Measurements from ENCODE around the gene CCR9. TPM values are rescaled to one million over a fixed set of nuclear protein-coding genes. Genes with fewer than 3 reads are reported as not detected.

CCR9 gene
- total RNA-seq, 1 donor from 2014 or later, result not detected

DNA sequence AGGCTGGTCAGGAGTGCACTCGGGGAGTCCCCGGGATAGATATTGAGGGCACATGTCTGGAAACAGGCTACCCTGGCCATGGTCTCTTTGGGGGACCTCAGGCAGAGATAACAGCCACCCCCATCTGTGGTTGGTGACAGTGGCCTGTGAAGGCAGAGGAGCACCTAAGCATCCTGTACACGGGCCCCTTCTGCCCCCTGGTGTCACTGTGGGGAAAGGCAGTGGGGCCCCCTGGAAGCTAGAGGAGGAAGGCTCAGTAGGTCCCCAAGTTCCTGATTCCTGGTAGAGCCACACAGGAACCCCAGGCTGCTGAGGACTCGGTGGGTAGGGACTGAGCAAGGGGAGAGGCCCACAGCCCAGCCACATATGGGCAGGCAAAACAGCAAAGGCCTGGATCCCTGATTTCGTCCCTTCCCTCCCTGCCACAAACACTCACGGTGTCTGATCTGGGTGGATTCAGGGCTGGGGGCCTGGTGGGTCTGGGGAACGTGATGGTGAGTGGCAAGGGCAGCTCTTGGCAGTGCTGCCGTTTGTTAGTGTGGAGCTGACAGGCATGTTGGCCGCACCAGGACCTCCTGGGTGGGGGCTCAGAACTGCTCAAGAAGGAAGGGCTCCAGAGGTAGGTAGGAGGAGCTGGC is 42.8 kb downstream of the CCR9 start:
- DNase-seq (peak; percentile 61), ATAC-seq (peak; percentile 69)
- H3K27me3 ChIP-seq, result no peaks in the 10 kb centered on the region
- H3K9me3 ChIP-seq, result no peaks in the 10 kb centered on the region
- intact Hi-C loops (cut with DNase I), result no loop called here
- TF ChIP-seq, protein P1, sequence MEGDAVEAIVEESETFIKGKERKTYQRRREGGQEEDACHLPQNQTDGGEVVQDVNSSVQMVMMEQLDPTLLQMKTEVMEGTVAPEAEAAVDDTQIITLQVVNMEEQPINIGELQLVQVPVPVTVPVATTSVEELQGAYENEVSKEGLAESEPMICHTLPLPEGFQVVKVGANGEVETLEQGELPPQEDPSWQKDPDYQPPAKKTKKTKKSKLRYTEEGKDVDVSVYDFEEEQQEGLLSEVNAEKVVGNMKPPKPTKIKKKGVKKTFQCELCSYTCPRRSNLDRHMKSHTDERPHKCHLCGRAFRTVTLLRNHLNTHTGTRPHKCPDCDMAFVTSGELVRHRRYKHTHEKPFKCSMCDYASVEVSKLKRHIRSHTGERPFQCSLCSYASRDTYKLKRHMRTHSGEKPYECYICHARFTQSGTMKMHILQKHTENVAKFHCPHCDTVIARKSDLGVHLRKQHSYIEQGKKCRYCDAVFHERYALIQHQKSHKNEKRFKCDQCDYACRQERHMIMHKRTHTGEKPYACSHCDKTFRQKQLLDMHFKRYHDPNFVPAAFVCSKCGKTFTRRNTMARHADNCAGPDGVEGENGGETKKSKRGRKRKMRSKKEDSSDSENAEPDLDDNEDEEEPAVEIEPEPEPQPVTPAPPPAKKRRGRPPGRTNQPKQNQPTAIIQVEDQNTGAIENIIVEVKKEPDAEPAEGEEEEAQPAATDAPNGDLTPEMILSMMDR (IDR thresholded peaks at IDR 0.05), result peak; percentile 62
- H3K4me1 ChIP-seq, result no peaks in the 10 kb centered on the region
- no peak overlapping the region for H3K4me3 ChIP-seq
- H3K36me3 ChIP-seq, result peaks cover 86% of the 10 kb centered on the region
- H3K27ac ChIP-seq, result no peak overlapping the region

DNA sequence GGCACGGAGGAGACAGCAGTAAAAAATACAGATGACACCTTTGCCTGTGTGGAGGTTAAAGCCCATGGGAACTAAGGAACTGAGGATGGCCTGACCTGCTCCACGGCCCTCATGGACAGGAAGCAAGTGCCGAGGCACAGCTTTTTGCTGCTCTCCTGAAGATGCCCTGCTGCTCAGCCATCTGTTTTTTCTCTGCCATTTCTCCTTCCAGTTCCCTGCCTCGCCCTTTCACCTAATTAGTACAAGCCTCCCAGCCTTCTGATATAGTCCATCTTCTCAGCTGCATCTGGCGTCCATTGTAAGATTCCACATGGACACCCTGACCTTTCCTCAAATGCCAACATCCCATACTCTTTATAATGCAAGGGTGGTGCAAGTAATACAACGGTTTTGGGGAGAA is 45.2 kb downstream of the CCR9 start:
- Histone ChIP-seq H3K27me3 (no peaks in the 10 kb centered on the region), H3K4me3 (no peak overlapping the region), H3K4me1 (no peaks in the 10 kb centered on the region), H3K9me3 (no peaks in the 10 kb centered on the region), H3K36me3 (peaks cover 99% of the 10 kb centered on the region), H3K27ac (no peak overlapping the region)
- intact Hi-C loops (cut with DNase I), result no loop called here
- peak; percentile 8 for DNase-seq
- TF ChIP-seq, protein P1 (IDR thresholded peaks at IDR 0.05), result no peak
- no peak for ATAC-seq

DNA sequence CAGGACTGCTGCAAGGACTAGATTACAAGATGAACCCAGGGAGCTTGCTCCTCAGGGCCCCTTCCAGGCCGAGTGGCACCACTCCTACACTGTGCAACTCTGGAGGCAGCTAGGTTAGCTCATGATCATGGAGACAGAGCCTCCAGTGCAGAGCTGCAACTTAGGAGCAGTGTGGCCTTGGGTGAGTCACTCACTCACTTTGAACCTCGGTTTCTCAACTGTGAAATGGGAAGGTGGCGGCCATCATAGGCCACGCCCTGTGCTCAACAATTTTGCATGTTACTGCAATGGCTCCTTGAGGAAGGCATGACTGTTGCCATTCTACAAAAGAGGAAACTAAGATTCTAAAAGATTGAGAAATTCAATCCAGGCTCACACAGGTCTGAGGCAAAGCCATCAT is 45.8 kb downstream of the CCR9 start:
- Histone ChIP-seq H3K36me3 (peaks cover 99% of the 10 kb centered on the region), H3K4me3 (no peak overlapping the region), H3K9me3 (no peaks in the 10 kb centered on the region), H3K27ac (no peak overlapping the region), H3K27me3 (no peaks in the 10 kb centered on the region), H3K4me1 (no peaks in the 10 kb centered on the region)
- TF ChIP-seq, protein P1 (IDR thresholded peaks at IDR 0.05), result no peak
- DNase-seq, result peak; percentile 57
- ATAC-seq, result peak; percentile 83
- intact Hi-C loops (cut with DNase I), result no loop called here

DNA sequence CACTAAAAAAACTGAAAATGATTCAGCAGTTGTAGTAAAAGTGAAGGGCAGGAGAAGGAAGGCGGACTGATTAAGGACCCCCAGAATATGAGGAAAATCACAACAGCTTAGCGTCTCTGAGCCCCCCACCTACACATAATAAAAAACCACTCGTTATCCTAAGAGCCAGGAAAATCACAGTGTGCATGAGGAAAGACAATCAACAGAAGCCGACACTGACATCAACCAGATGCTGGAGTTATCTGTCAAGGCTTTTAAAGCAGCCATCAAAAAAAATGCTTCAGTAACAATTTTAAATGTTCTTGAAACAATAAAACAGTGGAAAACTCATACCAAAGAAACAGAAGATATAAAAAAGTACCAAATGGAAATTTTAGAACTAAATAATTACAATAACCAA is 47.2 kb downstream of the CCR9 start:
- ATAC-seq (no peak), DNase-seq (no peak)
- Histone ChIP-seq H3K27me3 (no peaks in the 10 kb centered on the region), H3K27ac (no peak overlapping the region), H3K36me3 (peaks cover 96% of the 10 kb centered on the region), H3K4me1 (no peaks in the 10 kb centered on the region), H3K9me3 (no peaks in the 10 kb centered on the region), H3K4me3 (no peak overlapping the region)
- TF ChIP-seq, protein P1 (IDR thresholded peaks at IDR 0.05), result no peak
- intact Hi-C loops (cut with DNase I), result no loop called here

DNA sequence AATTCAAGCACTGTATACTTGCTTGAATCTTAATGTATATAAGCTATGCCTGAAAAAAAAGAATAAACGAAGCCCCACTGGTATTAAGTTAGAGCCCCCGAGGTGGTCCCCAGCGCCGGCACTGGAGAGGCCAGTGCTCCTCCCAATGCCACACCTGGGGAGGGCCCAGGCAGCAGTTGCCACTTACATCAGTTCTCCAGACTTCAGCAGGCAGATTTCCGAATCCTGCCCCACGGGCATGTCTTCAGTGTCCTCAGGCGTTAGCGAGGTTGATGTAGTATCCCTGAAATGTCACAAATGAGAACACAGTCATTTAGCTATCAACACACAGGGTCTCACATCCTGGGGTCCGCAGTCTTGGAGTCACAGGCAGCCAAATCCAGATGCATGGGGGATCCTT is 49.9 kb downstream of the CCR9 start:
- Histone ChIP-seq H3K4me3 (no peak overlapping the region), H3K36me3 (peaks cover 69% of the 10 kb centered on the region), H3K27me3 (no peaks in the 10 kb centered on the region), H3K27ac (no peak overlapping the region), H3K9me3 (no peaks in the 10 kb centered on the region), H3K4me1 (peaks cover 6% of the 10 kb centered on the region)
- no peak for ATAC-seq
- peak; percentile 52 for DNase-seq
- TF ChIP-seq, protein P1 (IDR thresholded peaks at IDR 0.05), result no peak
- intact Hi-C loops (cut with DNase I), result loop anchor here (5.0 kb wide), 1 partner anchor 141 kb away; no protein-coding TSS in a partner anchor

Data from upper lobe of right lung (tissue), 1 donor.